Large intestine (tissue), 3 donors: ENCODE results near the gene TBC1D9. TPM values are rescaled to one million over a fixed set of nuclear protein-coding genes. Genes with fewer than 3 reads are reported as not detected.
A peak's percentile ranks its signal among the peaks of the same experiment; 100 is the strongest.

Source experiments
- DNase-seq, 2 donors: peaks; one replicate each; pipeline versions ENCODE4 v3.0.0 to v3.0.0-alpha.2; 2013
- H3K27ac ChIP-seq: one replicate; pipeline ENCODE4 v1.5.1; 2013; ENCODE audit warnings: low read length
- H3K27me3 ChIP-seq: 2 replicates; pipeline ENCODE4 v1.6.1; 2013; ENCODE audit warnings: low read length; ENCODE audit not compliant: control insufficient read depth, insufficient read depth
- H3K36me3 ChIP-seq: 2 replicates; pipeline ENCODE4 v1.6.1; 2013; ENCODE audit warnings: low read length; ENCODE audit not compliant: control insufficient read depth, insufficient read depth
- H3K4me1 ChIP-seq: one replicate; pipeline ENCODE4 v1.6.1; 2013; ENCODE audit warnings: low read length; ENCODE audit not compliant: control insufficient read depth, insufficient read depth
- H3K4me3 ChIP-seq: one replicate; pipeline ENCODE4 v1.5.1; 2013; ENCODE audit warnings: low read length
- H3K9me3 ChIP-seq: one replicate; pipeline ENCODE4 v1.6.1; 2013; ENCODE audit warnings: mild to moderate bottlenecking, low read depth, low read length, moderate library complexity; ENCODE audit not compliant: control insufficient read depth
- WGBS: methylation state at CpG from one replicate; pipeline ENCODE4 v1.1.5; 2013; ENCODE audit warnings: low lambda C conversion rate; ENCODE audit not compliant: insufficient coverage; 5-methylcytosine and 5-hydroxymethylcytosine counted together
- polyA plus RNA-seq: library from polyadenylated mRNA; unstranded; fragments of 120-200 nt; gene quantifications from one replicate; pipeline ENCODE4 v1.2.1, GENCODE V29; 2013

TBC1D9 gene
- polyA plus RNA-seq, 1 donor: 27.9 TPM

DNA sequence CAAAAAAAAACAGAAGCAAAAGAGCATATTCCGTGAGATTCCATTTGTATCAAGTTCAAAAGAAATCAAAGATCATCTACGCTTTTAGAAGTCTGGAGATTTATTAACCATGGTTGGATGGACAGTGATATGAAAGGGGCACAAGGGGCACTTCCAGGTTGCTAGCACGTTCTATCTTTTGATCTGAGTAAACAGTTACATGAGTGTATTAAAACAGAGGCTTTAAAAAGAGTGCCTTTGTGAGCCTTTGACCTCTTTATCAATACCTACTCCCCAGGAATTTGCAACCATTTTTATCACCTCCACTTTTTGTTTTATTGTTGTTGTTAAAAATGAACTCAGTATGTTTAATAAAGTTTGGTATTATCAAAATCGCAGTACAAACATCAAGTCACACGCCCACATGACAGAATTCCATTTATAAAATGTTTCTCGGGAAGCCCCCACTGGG is 115.1 kb downstream of the TBC1D9 start:
- DNase-seq: peak; percentile 40 to 75
- peak overlapping the region; percentile 79 for H3K27ac ChIP-seq
- peaks cover 14% of the 10 kb centered on the region for H3K9me3 ChIP-seq
- peaks cover 39% of the 10 kb centered on the region for H3K4me1 ChIP-seq
- WGBS: 23% methylated on average over 3 of the region's 6 CpGs
- peak overlapping the region; percentile 13 for H3K4me3 ChIP-seq
- H3K27me3 ChIP-seq: no peaks in the 10 kb centered on the region
- peaks cover 40% of the 10 kb centered on the region for H3K36me3 ChIP-seq

DNA sequence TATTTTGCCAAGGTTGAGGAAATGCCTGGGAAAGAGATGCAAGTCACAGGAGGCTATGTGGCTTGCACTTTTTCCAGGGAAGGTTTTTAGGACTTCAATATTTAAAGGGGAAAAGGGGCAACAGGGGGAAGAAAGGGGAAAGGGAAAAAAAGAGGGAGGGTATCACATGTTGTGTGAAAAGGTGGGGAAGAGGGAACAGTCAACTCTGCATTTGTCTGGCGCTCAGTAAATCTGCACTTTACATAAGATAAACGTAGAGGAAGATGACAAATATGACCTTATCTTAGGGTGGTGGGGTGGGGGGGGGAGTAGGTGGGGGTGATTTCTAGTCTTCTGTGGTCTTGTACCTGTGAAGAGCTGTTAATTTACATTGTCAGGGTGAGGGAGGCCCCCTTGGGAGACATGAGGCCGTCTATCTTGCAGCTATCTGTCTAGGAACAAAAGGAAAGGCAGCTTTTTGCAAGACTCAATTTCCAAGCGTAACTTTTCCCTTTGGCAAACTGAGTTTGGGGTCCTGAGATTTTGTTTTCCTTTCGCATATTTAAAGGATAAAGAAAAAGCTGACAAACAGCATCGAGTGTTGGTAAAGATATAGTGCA is 115.9 kb downstream of the TBC1D9 start:
- peak in 1 of 2 donors; percentile 33 for DNase-seq
- WGBS: no CpG with 5 or more reads among the region's 6 CpGs
- H3K4me3 ChIP-seq: no peak overlapping the region
- H3K27me3 ChIP-seq: no peaks in the 10 kb centered on the region
- H3K9me3 ChIP-seq: peaks cover 14% of the 10 kb centered on the region
- peak overlapping the region; percentile 79 for H3K27ac ChIP-seq
- peaks cover 33% of the 10 kb centered on the region for H3K36me3 ChIP-seq
- H3K4me1 ChIP-seq: peaks cover 45% of the 10 kb centered on the region

GRCh38 chr4:140639066-140639465 is 117.1 kb downstream of the TBC1D9 start:
- Histone ChIP-seq H3K27me3 (no peaks in the 10 kb centered on the region), H3K27ac (peak overlapping the region; percentile 79), H3K4me3 (no peak overlapping the region), H3K9me3 (peaks cover 14% of the 10 kb centered on the region), H3K36me3 (peaks cover 27% of the 10 kb centered on the region), H3K4me1 (peaks cover 49% of the 10 kb centered on the region)
- WGBS: 100% methylated on average over 2 of the region's 7 CpGs
- DNase-seq: no peak

DNA sequence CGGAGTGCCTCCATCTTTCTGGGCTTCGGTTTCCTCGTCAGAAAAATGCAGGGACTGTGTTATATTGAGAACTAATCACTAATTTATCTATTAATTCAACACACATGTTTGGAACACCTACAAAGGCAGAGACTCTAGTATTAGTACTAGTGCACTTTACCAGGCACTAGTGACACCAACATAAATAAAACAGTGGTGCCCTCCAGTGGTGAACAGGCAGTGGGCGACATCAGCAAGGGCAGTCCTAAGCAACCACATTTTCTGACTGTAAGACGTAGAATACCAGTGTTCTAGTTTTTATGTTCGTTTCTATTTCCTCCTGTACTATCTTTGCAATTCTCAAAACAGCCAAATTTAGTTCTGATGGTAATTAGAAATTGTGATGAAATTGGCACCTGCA is 118.3 kb downstream of the TBC1D9 start:
- Histone ChIP-seq H3K27ac (no peak overlapping the region), H3K36me3 (peaks cover 24% of the 10 kb centered on the region), H3K4me3 (no peak overlapping the region), H3K9me3 (peaks cover 3% of the 10 kb centered on the region), H3K27me3 (no peaks in the 10 kb centered on the region), H3K4me1 (peaks cover 49% of the 10 kb centered on the region)
- no CpG with 5 or more reads among the region's 6 CpGs for WGBS
- DNase-seq: peak in 1 of 2 donors; percentile 32

GRCh38 chr4:140635606-140636005 is 120.6 kb downstream of the TBC1D9 start:
- Histone ChIP-seq H3K36me3 (peaks cover 27% of the 10 kb centered on the region), H3K4me1 (peaks cover 37% of the 10 kb centered on the region), H3K9me3 (no peaks in the 10 kb centered on the region), H3K27ac (peak overlapping the region; percentile 93), H3K4me3 (no peak overlapping the region), H3K27me3 (no peaks in the 10 kb centered on the region)
- WGBS: no CpG with 5 or more reads among the region's 6 CpGs
- peak; percentile 80 to 85 for DNase-seq

DNA sequence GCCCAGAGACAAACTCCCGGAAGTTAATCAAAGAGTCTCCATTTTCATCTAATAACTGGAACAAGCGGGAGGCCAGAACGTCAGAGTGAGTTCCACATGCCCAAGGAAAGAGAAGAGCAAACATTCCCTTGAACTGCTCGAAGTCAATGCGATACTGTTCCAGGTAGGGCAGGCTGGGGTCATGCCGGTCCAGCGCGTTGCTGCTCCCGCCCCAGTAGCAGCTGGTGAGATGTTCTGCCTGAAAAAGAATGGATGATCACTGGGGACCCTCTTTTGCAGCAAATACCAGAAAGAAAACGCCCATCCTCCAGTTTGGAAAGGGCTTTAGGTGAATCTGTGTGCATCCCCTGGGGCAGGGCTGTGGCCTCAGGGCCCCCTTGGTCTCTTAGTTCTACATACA is 122.2 kb downstream of the TBC1D9 start:
- peaks cover 27% of the 10 kb centered on the region for H3K36me3 ChIP-seq
- DNase-seq: no peak
- H3K9me3 ChIP-seq: no peaks in the 10 kb centered on the region
- peaks cover 26% of the 10 kb centered on the region for H3K4me1 ChIP-seq
- H3K27me3 ChIP-seq: no peaks in the 10 kb centered on the region
- no CpG with 5 or more reads among the region's 10 CpGs for whole genome bisulfite sequencing
- no peak overlapping the region for H3K27ac ChIP-seq
- H3K4me3 ChIP-seq: no peak overlapping the region

DNA sequence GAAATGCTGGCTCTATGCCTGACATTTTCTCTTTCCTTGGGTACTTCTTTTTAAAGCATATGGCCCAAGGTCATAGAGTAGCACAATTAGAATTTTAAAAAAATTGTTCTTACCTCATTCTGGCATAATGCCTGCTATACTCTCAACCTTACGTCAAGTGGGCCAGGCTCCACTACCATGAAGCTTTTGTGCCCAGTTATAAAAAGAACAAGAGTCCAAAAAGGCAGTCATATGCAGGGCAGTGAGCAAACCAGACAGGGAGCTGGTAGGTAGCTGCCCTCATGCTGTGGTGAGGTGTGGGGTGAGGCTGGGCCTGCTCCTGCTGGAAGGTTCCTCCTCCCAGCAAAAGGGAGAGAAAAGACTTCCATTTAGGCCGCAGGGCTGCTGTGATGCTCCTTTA is 123.1 kb downstream of the TBC1D9 start:
- no CpG with 5 or more reads among the region's 2 CpGs for WGBS

GRCh38 chr4:140630246-140630645 is 125.9 kb downstream of the TBC1D9 start:
- Histone ChIP-seq H3K36me3 (peaks cover 39% of the 10 kb centered on the region), H3K27me3 (no peaks in the 10 kb centered on the region), H3K27ac (no peak overlapping the region), H3K4me3 (no peak overlapping the region), H3K4me1 (peaks cover 4% of the 10 kb centered on the region), H3K9me3 (no peaks in the 10 kb centered on the region)
- WGBS: 0% methylated on average over 1 of the region's 4 CpGs
- DNase-seq: no peak

More for the DNA sequence above, 123.1 kb downstream of the TBC1D9 start:
- Histone ChIP-seq H3K4me3 (no peak overlapping the region), H3K4me1 (peaks cover 24% of the 10 kb centered on the region), H3K9me3 (no peaks in the 10 kb centered on the region), H3K36me3 (peaks cover 31% of the 10 kb centered on the region), H3K27me3 (no peaks in the 10 kb centered on the region), H3K27ac (no peak overlapping the region)
- DNase-seq: peak; percentile 38 to 57

DNA sequence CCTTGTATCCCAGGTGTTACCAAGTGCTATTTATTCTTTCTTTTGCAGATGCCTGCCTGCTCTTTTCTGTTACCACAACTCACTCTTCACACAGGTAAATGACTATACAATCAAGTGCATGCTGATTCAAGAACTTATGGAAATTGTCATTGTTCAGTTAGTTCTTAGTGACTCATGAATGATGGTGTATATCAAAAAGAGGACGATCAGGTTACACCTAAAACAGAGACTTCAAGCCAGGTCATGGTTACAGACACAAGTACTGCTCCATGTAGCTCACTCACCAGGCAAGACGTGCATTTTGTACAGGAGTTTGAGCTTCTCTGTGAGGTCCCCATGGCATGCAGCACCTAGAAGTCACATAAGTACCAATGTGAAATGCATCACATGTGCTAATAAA is 128.2 kb downstream of the TBC1D9 start:
- Histone ChIP-seq H3K27ac (no peak overlapping the region), H3K9me3 (no peaks in the 10 kb centered on the region), H3K4me3 (no peak overlapping the region), H3K27me3 (no peaks in the 10 kb centered on the region), H3K36me3 (peaks cover 33% of the 10 kb centered on the region), H3K4me1 (no peaks in the 10 kb centered on the region)
- no peak for DNase-seq
- WGBS: no CpG with 5 or more reads among the region's 2 CpGs

- Histone ChIP-seq H3K27me3 (no peaks in the 10 kb centered on the region), H3K4me1 (no peaks in the 10 kb centered on the region), H3K27ac (no peak overlapping the region), H3K36me3 (peaks cover 39% of the 10 kb centered on the region), H3K4me3 (no peak overlapping the region), H3K9me3 (no peaks in the 10 kb centered on the region)
- WGBS: 50% methylated on average over 1 of the region's 2 CpGs
- no peak for DNase-seq
Observed at GRCh38 chr4:140626661-140627376, 129.4 kb downstream of the TBC1D9 start.
